GM12872 (cell line): Measurements from ENCODE around the gene BBS2.

ENCODE experiments used
- TF ChIP-seq, protein P1 (sequence below): IDR thresholded peaks from 3 replicates; pipeline ENCODE4 v1.5.1; 2011; ENCODE audit warnings: low read depth, mild to moderate bottlenecking, low read length, moderate library complexity; ENCODE audit not compliant: insufficient read depth

The BBS2 gene

DNA sequence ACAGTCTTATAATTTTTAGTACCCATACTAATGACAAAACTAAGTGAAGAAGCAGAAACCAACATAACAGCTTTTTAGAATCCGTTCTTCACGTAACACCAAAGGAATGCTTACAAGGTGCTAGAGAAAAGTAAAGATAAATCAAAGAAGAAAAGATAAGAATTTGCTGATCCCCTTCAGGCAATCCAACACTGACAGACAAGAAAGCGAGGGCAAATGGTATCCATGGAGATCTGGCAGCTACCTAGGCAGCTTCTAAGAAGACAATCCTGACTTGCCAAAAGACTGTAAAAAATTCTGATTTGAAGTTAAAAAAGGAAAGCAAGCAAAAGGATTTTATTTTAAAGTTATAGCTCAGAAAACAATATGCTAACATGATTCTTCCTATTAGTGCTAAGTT, 14.6 kb downstream of the BBS2 start:
- TF ChIP-seq, protein P1, sequence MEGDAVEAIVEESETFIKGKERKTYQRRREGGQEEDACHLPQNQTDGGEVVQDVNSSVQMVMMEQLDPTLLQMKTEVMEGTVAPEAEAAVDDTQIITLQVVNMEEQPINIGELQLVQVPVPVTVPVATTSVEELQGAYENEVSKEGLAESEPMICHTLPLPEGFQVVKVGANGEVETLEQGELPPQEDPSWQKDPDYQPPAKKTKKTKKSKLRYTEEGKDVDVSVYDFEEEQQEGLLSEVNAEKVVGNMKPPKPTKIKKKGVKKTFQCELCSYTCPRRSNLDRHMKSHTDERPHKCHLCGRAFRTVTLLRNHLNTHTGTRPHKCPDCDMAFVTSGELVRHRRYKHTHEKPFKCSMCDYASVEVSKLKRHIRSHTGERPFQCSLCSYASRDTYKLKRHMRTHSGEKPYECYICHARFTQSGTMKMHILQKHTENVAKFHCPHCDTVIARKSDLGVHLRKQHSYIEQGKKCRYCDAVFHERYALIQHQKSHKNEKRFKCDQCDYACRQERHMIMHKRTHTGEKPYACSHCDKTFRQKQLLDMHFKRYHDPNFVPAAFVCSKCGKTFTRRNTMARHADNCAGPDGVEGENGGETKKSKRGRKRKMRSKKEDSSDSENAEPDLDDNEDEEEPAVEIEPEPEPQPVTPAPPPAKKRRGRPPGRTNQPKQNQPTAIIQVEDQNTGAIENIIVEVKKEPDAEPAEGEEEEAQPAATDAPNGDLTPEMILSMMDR = no peak

DNA sequence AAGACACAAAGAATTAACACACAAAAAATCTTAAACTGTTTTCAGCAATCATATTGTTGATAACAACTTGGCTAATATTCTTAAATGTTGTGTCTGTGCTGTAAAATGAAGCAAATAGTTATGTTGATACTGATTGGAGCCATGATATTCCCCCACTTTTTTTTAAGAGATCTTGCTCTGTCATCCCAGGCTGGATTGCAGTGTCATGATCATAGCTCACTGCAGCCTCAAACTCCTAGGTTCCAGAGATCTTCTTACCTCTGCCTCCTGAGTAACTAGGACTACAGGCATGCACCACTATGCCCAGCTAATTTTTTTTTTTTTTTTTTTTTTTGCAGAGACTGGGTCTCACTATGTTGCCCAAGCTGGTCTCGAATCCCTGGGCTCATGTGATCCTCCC, 26.0 kb downstream of the BBS2 start:
- TF ChIP-seq, protein P1 = no peak

DNA sequence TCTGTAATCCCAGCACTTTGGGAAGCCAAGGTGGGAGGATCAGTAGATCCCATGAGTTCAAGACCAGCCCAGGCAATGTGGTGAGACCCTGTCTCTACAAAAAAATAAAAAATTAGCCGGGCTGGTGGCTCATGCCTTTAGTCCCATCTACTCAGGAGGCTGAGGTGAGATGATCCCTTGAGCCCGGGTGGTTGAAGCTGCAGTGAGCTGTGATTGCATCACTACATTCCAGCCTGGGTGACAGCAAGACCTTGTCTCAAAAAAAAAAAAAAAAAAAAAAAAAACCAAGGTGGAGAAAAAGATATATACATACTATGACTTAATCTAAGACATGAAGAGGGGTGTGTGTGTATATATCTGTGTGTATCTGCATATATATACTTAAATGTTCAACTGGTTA, 26.7 kb downstream of the BBS2 start:
- TF ChIP-seq, protein P1 = no peak

DNA sequence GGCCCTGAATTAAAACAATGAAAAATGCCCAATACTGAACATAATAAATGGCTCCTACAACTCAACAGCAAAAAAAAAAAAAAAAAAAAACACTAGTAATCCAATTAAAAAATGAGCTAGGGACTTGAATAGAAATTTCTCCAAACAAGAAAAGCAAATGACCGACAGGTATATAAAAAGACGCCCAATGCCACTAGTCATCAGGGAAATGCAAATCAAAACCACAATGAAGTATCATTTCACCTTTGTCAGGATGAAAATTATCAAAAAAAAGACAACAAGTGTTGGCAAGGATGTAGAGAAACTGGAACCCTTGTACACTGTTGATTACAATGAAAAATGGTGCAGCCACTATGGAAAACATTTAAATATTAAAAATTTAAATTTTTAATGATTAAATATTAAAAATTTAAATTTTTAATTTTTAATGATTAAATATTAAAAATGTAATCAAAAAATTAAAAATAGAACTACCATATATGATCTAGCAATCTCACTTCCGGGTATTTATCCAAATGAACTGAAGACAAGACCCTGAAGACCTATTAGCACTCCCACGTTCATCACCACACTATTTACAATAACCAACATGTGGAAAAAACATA, 28.1 kb downstream of the BBS2 start:
- TF ChIP-seq, protein P1 = no peak

DNA sequence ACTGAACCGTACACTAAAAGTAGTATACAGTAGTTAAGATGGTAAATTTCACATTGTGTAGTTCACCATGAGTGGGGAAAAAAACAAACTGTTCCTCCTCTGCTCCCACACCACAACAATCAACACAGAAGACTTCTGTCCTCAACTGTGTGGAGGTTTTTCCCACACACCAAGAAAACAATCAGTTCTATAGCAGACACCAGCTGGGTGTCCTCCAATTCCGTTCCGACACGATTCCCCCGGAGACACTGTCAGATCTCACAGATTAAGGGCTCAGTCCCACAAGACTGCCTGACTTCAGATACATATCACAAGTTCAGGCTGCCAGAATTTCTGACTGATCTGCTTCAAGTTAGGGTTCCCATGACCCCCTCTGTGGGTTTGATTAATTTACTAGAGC, 31.8 kb downstream of the BBS2 start:
- TF ChIP-seq, protein P1 = no peak

DNA sequence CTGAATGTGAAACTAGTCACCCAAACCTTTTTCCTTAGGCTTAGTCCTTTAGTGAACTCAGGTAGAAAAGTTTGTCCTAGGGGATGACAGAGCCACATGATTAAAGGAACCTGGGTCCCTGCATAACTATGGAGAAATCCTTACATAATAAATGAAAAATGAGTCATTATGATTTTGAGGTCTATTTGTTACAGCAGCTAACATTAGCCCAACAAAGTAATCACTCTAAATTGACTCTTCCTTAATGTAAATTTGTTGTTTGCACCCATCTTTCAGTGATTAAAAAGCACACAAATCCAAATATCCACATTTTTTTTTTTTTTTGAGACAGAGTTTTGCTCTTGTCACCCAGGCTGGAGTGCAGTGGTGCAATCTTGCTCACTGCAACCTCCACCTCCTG, 36.4 kb downstream of the BBS2 start:
- TF ChIP-seq, protein P1 = no peak

DNA sequence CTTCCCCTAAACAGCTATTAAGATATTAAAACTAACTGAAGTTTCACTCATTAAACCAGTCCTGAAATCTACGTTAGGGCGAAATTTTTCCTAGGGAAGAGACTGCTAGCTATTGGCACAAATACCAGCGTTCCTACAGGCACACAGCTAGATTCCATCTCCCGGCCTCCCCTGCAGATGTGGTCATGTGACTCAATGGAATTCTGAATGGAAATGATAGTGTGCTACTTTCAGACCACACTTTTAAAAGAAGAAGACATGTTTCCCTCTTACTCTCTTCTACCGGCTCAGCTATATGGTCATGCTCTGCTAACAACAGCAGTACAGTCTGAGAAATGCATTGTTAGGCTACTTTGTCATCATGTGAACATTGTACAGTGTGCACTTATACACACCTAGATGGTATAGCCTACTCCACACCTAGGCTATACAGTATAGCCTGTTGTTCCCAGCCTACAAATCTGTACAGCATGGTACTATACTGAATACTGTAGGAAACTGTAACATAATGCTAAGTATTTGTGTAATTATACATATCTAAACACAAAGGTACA, 37.1 kb downstream of the BBS2 start:
- TF ChIP-seq, protein P1 = no peak
